GF-D8 (cell line): ENCODE data around the gene TRPV5.

ENCODE experiments used
- DNase-seq: peaks from one replicate; lab custom pipeline; 2025; lab: John Stamatoyannopoulos, UW

TRPV5 gene

DNA sequence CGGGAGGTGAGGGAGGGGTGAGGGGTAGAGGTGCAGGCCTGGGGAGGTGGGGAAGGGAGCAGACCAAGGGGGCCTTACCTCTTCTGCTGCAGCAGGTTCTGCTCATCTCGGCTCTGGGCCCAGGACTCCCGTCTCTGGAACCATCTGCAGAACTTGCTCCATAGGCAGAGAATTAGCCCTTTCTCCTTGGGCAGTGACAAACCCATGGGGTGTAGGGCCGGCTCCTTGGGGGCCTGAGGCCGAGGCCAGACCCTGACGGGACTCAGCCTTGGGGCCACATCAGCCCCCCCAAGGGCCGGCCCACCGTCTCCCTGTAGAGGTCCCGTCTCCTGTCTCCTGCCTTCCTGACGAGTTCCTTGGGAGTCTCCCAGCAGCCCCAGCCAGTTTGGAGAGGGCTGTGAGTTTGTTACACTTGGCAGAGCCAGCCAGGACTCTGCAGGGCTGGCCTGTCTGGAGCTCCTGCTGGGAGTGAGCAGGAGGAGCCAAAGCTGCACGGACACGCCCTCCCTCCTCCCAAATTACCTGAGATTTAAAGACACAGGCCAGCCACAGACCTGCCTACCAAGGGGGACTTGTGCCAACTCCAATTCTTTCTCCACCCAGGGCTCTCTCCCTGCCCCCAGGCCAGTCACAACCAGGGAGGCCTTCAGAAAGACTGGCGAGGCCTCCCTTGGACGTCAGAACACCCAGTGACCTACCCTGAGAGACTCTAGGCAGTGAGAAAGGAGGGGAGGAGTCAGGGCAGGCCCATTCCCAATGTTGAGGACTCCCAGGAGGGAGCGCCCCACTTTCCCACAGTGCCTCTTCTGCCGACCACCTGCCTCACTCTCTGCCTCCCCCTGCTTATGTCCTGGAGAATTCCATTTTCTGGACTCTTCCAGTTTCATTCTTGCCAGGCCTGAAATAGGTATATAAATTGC, 48.0 kb downstream of the TRPV5 start, which contains the start of gene TRPV6:
Gene TRPV6 (minus strand): TSS at position 435 of the 920 bp plus-strand sequence.
- DNase-seq = no peak

DNA sequence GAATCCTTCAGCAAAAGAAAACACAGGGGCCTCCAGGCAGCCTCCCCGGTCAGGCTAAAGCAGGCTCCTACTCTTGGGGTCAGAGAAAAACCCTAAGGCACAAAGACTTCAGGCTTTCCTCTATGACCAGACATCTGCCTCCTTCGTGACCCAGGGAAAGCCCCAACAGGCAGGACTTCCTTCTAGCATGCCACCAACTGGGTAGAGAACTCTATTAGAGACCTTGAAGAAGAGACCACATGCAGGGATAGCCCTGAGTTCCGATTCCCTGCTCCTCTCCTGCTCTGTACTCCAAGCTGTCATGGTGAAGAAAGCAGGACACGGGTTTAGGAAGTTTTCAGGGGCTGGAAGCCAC, 49.3 kb downstream of the TRPV5 start:
- DNase-seq = no peak

DNA sequence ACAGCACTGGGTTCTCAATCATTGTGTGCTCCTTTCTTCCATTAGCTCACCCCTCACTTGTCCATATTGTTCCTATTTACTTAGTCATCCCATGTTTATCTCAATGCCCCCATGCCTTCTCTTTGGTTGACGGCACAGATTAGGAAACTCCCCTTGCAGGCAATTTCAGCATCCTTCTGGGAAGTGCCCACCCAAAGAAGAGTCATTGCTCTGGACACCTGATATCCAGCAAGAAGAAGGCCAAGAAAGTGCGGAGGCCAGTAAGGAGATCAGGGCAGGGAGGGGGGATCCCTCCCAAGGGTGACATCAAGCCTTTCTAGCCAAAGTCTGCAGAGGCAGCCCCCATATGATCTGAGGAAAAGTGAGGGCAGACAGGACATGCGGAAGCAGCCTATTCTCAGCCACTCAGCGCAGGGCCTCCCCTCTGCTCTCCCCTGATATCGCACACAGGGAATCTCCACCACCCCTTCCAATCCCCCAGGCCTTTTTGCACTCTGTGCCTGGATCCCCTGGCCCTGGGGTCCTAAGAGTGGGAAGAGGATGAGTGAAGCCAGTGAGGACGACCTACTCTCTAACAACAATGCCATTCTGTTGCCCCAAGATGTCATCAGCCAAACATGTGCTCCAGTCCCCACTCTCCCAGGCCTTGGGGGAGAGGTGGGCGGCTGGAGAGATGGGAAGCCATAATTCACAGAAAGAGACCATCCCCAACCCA, 49.8 kb downstream of the TRPV5 start:
- DNase-seq = no peak

DNA sequence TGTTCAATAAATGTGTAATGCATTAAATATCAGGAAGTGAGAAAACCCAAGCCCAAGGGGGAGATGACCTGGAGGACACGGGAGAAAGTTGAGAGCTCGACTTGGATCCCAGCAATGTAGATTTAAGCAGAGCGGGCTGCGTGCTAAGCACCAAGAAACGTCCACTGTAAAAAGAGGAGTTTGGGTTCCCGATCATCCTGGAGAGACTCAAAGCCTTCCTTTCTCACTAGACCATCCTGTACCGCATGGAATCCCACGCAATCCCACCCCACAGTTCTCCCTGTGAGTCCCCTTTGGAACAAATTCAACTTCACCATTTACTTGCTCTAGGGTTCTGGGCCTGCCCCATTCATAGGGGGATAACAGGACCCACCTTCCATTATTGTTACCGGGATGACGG, 50.4 kb downstream of the TRPV5 start:
- DNase-seq = no peak

DNA sequence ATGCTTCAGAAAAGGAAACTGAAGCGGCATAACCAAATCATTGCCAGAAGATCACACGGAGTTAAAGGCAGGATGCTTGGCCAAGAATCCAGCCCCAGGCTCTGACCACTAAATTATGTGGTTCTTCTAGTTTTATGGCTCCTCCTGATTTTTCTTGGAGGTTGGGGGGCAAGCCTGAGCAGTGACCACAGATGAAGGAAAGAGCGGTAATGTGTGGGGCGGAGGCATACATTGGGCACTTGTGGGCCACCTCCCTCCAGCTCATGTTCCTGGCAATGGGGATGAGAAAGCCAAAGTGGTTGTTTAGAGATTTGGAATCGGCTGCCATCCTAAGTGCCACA, 51.2 kb downstream of the TRPV5 start:
- DNase-seq = no peak

DNA sequence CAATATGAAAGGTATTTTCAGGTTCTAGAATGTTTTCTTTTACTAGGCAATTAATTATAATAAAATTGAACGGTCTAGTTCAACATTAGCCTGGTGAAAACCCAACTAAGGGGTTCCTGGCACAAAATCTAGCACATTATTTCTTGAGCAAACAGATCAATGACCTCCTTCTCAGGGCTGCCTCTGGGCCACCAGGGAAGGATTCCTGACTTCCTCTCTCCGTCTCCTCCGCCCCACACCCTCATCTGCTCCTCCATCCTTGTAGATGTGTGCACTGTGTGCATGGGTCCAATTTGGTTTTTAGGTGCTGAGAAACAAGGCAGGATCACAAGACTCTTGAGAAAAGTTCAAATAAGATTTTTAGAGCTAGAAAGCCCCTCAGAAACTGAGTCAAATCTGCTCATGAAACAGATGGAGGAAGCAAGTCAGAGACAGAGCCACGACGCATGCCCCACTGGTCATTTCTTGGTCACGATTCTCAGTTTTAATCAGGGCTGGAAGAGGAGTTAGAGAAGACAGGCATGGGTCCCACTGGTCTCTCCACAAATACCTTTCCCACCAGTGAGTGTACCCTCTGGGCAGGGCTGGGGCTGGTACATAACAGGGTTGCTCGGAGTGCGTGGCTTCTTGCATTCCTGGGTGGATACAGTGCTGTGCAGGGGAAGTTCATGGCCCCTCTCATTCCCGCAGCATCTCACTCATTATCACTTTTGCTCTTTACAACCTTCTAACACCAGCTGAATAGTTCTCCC, 51.8 kb downstream of the TRPV5 start:
- no peak for DNase-seq

DNA sequence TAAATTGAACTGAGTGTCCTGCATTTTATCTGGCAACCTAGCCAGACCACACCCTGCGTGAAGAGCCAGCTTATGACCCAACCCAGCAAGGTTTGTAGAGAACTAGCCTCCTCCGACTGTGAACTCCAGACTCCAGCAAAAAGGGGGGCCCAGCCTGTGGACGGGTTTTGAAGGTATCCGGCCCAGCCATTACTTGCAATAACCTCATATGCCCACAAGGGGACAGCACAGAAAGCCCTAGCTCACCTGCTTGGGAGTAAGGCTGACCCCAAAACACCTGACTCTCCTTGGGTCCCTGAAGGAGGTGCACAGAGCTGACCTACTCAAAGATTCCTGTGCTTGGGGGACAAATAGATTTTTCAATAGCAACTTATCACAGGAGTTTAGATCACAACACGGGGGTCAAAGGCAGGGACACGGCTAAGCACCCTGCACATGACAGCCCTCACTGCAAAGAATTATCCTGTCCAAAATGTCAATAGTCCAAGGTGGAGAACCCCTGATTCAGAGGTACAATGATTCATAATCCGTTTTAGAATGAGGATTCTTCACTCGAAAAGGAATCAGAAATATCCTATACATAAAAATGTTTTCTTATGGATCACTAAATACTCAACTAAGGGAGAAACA, 52.6 kb downstream of the TRPV5 start:
- no peak for DNase-seq

DNA sequence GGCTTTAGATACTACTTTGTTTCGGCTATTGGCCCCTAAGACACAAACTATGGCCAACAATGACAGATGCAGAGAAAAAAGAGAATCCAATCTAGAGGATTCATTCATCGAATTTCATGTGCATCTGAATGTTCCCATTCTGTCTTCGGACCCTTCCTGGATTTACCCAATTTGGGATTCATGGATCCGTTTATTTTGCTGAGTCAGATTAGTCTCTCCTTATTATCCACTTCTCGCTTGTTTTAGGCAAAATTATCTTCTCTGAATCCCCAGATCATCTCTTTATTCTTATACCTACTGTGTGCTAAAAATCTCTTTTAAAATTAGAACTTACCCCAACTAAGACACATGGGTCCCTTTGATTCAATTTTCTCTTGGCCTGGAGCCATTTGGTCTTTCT, 54.5 kb downstream of the TRPV5 start:
- DNase-seq = no peak

DNA sequence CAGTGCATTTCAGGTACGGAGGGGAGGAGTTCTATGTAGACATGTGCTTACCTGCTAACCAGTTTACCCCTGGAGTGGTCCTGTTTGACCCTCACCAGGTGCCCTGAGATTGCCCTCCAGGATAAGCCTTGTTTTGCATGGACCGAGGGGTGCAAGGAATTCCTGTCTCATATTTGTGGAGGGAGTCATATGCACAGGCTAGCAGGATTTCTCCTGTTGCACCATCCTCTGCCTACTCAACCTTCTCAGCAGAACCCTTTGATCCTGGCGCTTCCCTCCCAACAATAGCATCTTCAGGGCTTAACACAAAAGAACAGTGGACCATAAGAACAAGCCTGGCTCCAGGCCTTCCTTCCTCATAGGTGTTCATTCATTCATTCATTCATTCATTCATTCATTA, 55.2 kb downstream of the TRPV5 start:
- no peak for DNase-seq

DNA sequence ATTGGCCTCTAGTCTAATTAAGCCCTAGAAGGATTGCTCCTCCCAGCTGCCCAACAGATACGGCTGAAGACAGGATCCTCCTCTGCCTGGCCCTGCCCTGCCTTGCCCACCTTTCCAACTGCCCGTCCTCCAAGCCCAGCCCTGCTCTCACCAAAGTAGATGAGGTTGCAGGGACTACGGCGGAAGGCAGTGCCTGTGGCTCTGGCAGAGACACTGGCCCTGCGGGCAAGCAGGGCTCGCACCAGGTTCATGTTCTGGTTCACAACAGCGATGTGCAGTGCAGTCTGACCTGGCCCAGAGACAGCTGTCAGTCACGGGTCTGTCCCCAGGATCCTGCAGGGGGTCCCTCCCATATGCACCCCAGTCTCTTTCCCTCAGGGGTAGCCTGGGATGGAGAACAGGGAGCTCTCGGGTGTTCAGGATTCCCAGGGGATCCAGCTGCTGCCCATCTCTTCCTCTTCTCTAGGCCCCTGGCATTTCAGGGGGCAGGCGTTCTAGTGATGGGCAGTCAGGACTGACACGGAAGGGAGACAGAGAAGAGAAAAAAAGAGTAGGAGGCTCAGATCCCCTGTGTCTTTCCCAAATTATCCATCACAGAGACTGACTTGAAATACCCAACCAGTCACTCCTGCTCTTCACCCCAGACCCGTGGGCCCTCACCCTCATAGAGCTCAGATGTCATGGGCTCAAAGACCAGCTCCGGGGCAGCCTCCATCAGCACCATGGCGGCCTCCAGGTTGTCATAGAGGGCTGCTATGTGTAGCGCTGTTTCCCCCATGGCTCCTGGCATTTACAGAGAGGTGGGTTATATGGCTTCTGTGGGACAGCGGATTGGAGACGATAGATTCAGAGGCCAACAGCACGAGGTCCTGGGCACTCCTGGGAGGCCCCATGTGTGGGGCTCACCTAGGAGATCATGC, 56.3 kb downstream of the TRPV5 start:
- no peak for DNase-seq

DNA sequence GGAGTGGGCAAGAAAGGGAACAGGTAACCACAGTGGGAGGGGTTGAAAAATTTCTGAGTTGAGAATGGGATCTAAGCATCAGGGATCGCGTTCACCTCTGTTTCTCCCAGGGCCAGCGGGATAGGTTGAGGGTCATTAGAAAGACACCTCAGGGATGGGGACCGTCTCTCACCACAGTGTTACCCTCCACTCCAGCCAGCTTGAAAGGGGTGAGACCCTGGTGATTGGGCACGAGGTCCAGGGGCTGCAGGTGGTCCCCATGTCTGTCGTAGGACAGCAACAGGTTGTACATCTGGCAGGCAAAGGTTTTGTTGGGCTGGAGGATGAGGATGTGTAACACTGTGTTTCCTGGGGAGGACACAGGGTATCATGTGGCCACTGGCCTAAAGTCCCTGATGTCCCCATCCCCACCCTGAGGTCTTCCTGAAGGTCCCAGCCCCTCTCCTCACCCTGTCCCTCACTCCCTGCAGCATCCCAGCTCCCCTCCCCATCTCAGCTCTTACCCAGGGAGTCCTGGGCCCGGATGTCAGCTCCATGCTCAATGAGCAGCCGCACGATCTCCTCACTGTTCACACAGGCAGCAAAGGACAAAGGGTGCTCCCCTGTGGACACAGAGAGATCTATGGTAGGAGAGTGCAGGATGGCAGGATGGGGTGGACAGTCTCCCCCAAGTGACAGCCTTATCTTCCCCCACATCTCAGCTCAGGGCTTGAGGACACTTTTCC, 57.1 kb downstream of the TRPV5 start:
- DNase-seq = no peak

DNA sequence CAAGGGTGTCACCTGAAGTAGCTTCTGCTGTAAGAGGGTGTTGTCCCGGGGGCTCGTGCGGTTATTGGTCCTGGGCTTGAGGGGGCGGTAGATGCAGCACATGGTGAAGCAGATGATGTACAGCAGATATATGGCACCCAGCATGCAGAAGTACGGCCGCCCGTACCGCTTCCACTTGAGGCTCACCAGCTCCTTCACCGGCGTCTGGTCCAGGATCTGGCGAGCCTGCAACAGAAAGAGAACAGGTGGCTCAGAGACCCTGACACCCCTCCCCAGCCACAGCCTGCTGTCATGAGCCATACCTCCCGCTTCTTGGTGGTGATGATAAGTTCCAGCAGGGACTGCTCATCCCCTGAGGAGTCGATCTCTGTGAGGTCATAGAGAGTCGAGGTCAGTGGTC, 58.1 kb downstream of the TRPV5 start:
- no peak for DNase-seq

DNA sequence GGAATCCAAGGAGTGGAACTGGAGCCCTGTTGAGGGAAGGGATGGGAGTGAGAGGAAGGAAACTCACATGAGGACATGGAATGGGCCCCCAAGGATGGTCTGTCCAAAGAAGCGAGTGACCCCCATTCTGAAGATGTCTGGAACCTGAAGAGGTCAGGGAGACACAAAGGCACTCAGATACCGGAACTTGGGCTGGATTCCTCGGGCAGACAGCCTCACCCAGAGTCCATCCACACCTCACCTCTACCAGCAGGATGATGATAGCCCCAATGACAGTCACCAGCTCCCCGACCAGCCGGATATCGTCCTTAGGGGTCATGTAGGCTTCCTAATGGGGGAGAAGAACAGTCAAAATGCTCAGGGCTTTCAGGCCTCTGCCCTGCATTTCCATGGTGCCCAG, 58.7 kb downstream of the TRPV5 start:
- no peak for DNase-seq

DNA sequence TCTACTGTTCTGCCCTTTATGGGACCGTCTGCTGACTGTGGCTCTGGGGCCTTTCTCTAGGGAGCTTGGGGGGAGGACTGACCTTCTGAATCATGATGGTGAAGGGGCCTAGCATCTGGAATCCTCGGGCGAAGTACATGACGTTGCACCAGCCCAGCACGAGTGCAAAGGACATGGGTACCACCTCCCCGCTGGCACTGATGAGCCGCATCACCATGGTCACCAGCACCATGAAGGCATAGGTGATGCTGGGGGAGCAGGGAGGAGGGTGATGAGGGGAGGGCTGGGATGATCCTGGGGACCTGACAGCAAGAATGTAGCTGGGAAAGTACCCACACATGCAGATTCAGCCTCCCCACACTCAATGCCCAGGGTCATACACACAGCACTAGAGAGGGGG, 59.1 kb downstream of the TRPV5 start:
- DNase-seq = no peak

DNA sequence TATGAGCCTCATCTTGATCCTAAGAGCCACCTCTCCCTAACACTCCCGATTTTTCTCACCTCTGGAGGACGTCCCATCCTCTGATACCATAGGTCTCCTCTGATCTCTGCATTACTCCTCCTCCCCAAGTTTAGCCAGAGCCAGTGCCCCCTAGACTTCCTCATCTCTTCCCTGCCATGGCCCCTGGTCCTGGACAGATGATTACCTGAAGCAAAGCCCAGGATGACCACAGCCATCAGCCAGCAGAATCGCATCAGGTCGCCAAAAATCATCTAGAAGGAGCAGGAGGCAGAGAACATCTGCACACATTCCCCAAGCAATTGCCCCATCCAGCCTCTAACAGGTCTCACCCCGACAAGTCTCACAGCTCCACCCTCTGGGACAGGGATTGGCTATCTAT, 59.7 kb downstream of the TRPV5 start:
- no peak for DNase-seq

DNA sequence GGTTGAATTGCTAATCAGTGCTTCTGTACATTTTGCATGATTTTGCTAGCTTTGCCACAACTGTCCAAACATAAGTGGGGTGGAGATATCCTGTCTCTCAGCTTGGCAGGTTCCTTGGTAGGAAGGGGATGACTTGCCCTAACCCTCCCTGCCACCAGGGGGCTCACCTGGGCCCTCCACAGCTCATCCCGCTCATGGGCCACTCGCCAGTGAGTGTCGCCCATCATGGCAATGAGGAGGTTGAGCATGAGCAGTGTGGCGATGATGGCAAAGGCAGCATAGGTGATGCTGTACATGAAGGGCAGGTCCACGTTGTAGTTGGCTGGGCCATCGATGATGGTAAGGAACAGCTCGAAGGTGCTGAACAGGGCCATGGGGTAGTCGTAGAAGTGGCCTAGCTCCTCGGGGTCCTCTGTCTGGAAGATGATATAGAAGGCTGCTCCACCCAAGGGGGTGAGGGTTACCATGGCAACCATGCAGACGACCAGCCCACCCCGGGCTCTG, 60.2 kb downstream of the TRPV5 start:
- DNase-seq = no peak

DNA sequence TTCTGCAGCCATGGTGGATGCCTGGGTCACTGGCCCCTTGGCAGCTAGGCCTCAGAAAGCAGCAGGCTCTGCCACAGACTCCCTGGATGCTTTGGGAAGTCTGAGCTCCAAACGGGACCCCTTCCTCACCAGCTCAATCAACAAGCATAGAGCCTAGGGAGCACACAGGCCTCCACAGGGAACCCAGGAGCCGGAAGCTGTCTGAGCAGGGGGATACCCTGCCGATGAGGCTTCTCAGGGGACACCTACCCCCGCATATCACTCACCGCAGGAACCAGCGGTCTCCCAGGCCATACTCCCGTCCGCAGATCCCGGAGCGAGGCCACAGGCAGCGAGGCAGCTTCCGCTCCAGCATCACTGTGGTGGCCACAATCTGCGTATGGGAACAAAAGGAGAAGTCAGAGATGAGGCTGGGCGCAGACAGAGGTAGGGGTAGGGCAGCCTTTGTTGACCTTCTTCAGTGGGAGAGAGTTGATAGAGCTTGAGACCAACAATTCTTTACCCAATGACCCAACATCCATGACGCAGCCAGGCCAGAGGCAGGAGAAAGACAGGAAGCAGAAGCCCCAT, 61.4 kb downstream of the TRPV5 start:
- no peak for DNase-seq

DNA sequence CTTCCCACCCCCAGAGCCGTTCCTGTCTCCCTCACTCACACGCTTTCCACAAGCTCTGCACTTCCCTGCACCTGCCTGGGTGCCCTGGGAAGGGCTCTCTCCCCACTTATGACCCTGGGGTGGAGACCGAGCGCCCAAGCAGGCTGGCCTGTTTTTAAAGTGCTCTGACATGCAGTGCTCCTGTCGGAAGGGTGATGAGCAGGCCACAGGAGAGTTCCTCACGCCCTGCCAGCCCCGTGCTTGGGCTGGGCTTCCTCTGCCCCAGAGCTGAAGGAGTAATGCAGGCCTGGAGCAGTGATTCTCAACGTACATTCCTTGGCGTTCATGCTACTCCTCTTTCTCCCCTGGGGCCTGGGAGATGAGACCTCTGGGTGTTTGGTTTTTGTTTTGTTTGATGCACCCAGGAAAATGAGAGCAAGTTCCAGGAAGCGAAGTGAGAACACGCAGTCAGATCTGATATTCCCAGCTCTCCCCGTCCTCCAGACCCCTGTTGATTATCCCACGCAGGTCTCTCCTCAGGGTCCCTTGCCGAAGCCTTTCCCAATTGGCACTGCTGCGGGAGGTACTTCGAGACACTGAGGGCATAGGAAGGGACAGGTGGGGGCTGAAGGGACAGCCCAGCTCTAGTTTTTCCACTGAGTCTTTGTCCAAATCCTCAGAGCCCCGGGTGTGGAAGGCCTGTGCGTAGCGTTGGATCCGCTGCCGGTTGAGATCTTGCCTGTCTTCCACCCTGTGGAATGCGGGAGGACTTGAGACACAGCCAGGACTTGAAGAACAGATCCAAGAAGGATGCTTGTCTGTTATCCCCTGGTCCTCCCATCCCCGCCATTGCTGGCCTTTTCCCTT, 62.1 kb downstream of the TRPV5 start:
- no peak for DNase-seq
